ENCODE data around the gene SSC5D. TPM values are rescaled to one million over a fixed set of nuclear protein-coding genes. Genes with fewer than 3 reads are reported as not detected.

Gene SSC5D
- total RNA-seq (19.3 and 19.7 TPM in 2 replicates), polyA plus RNA-seq (2.1 and 3.0 TPM in 2 replicates), polyA minus RNA-seq (ENCODE audit: low replicate concordance) (8.9 and 28.3 TPM in 2 replicates)
- 20.2 and 42.7 TPM in 2 replicates for polyA plus RNA-seq (2012)

DNA sequence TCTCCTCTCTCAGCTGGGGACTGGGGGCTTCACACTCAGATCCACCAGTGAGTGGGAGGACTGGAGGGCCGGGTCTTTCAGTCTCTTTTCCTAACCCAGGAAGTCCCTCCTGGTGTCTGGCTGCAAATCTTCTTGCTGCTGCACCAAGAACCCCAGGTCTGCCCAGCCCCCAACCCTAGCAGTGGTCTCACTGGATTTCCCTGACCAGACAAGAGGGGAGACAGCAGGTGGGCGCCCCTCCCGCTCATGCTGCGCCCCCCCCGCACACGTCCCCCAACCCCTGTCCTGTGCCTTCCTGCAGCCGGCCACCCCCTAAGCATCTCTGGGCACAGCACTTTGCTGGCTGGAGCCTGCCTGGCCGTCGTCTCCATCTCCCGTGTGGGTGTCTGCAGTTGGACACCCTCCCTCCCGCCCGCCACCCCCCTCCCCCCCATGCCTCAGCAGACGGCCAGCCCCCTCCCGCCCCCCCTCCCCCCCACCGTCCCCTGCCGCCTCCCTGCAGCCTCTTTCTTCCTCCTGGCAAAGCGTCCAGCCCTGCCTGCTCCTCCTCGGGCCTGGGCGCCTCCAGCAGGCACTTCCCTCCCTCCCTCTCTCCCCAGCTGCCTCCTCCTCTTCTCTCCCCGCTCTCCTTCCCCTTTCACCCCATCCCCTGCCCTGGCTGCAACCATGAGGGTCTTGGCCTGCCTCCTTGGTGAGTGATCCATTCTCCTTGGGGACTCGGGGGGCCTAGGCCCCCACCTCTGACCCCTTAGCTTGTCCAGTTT, at the start of gene SSC5D:
SSC5D (plus strand) TSS at position 513 of the 764 bp plus-strand sequence; CDS start at position 667, 154 bp downstream.
- DNase-seq (ENCODE audit: low read depth in 2 of 2), result peak; percentile 65 to 71
- peak within 1 kb of the TSS; percentile 96 for H3K27ac ChIP-seq (ENCODE audit: insufficient read depth, low read length)

DNA sequence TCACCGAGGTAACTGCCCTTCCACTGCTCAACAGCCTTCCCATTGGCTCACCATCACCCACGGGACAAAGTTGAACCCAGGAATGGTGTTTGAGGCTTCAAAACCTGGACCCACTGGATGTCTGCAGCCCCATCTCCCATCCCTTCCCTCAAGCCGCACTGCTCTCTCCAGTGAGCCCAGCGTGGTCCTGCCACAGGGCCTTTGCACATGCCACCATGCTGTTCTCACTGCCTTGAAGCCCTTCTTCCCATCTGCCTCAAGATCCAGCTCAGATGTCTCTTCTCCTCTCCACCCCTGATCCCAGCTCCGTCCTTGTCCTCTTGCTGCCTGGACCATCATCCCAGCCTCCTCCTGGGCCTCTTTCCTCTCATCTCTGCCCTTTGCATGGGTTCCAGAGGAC, 49.2 kb upstream of the SSC5D start:
- no peak overlapping the region for H3K9ac ChIP-seq (ENCODE audit: insufficient read depth, low read length)
- TF ChIP-seq, protein P1, sequence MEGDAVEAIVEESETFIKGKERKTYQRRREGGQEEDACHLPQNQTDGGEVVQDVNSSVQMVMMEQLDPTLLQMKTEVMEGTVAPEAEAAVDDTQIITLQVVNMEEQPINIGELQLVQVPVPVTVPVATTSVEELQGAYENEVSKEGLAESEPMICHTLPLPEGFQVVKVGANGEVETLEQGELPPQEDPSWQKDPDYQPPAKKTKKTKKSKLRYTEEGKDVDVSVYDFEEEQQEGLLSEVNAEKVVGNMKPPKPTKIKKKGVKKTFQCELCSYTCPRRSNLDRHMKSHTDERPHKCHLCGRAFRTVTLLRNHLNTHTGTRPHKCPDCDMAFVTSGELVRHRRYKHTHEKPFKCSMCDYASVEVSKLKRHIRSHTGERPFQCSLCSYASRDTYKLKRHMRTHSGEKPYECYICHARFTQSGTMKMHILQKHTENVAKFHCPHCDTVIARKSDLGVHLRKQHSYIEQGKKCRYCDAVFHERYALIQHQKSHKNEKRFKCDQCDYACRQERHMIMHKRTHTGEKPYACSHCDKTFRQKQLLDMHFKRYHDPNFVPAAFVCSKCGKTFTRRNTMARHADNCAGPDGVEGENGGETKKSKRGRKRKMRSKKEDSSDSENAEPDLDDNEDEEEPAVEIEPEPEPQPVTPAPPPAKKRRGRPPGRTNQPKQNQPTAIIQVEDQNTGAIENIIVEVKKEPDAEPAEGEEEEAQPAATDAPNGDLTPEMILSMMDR (conservative IDR thresholded peaks at IDR 0.05 in 1 of 2, IDR thresholded peaks at IDR 0.05 in 1 of 2; ENCODE audit: low read depth in 1 of 2, low read length in 2 of 2), result no peak
- TF ChIP-seq EZH2 (IDR thresholded peaks at IDR 0.05; ENCODE audit: low read length, missing control alignments), result no peak
- H3K27me3 ChIP-seq (ENCODE audit: control insufficient read depth, insufficient read depth, low read length), result peaks cover 32% of the 10 kb centered on the region
- H3K27ac ChIP-seq (ENCODE audit: insufficient read depth, low read length), result no peak overlapping the region
- H3K4me2 ChIP-seq (ENCODE audit: extremely low read depth, insufficient read depth, low read length), result no peak overlapping the region
- no peaks in the 10 kb centered on the region for H3K36me3 ChIP-seq (ENCODE audit: control insufficient read depth, insufficient read depth, low read length)
- H3K4me3 ChIP-seq (replicated peaks in 1 of 4; ENCODE audit: control extremely low read depth in 1 of 4, insufficient read depth in 1 of 4, low read depth in 3 of 4, low read length in 4 of 4), result no peak overlapping the region
- no peaks in the 10 kb centered on the region for H4K20me1 ChIP-seq (ENCODE audit: control insufficient read depth, extremely low read depth, insufficient read depth, low read length)
- H3K4me1 ChIP-seq (ENCODE audit: control insufficient read depth, extremely low read depth, insufficient read depth, low read length), result no peaks in the 10 kb centered on the region
- no peak overlapping the region for H2AFZ ChIP-seq (ENCODE audit: low read length)
- no peaks in the 10 kb centered on the region for H3K79me2 ChIP-seq (ENCODE audit: control insufficient read depth, insufficient read depth, low read length)
- no peak for DNase-seq (ENCODE audit: low read depth in 2 of 2)
- no peaks in the 10 kb centered on the region for H3K9me3 ChIP-seq (ENCODE audit: control insufficient read depth, insufficient read depth, low read depth, low read length)

More for the DNA sequence above, at the start of gene SSC5D:
- Histone ChIP-seq H3K79me2 (ENCODE audit: control insufficient read depth, insufficient read depth, low read length) (peaks cover 9% of the 10 kb centered on the region), H3K4me3 (replicated peaks in 1 of 4; ENCODE audit: control extremely low read depth in 1 of 4, insufficient read depth in 1 of 4, low read depth in 3 of 4, low read length in 4 of 4) (peak within 1 kb of the TSS; percentile 35 to 70 (median 45)), H3K27me3 (ENCODE audit: control insufficient read depth, insufficient read depth, low read length) (no peaks in the 10 kb centered on the region), H3K4me2 (ENCODE audit: extremely low read depth, insufficient read depth, low read length) (peak within 1 kb of the TSS; percentile 100), H3K36me3 (ENCODE audit: control insufficient read depth, insufficient read depth, low read length) (peaks cover 4% of the 10 kb centered on the region), H3K9ac (ENCODE audit: insufficient read depth, low read length) (peak within 1 kb of the TSS; percentile 91), H2AFZ (ENCODE audit: low read length) (no peak within 1 kb of the TSS), H3K9me3 (ENCODE audit: control insufficient read depth, insufficient read depth, low read depth, low read length) (no peaks in the 10 kb centered on the region), H3K4me1 (ENCODE audit: control insufficient read depth, extremely low read depth, insufficient read depth, low read length) (peaks cover 47% of the 10 kb centered on the region), H4K20me1 (ENCODE audit: control insufficient read depth, extremely low read depth, insufficient read depth, low read length) (no peaks in the 10 kb centered on the region)
- no peak for TF ChIP-seq EZH2 (IDR thresholded peaks at IDR 0.05; ENCODE audit: low read length, missing control alignments)
- TF ChIP-seq, protein P1 (conservative IDR thresholded peaks at IDR 0.05 in 1 of 2, IDR thresholded peaks at IDR 0.05 in 1 of 2; ENCODE audit: low read depth in 1 of 2, low read length in 2 of 2), result no peak

DNA sequence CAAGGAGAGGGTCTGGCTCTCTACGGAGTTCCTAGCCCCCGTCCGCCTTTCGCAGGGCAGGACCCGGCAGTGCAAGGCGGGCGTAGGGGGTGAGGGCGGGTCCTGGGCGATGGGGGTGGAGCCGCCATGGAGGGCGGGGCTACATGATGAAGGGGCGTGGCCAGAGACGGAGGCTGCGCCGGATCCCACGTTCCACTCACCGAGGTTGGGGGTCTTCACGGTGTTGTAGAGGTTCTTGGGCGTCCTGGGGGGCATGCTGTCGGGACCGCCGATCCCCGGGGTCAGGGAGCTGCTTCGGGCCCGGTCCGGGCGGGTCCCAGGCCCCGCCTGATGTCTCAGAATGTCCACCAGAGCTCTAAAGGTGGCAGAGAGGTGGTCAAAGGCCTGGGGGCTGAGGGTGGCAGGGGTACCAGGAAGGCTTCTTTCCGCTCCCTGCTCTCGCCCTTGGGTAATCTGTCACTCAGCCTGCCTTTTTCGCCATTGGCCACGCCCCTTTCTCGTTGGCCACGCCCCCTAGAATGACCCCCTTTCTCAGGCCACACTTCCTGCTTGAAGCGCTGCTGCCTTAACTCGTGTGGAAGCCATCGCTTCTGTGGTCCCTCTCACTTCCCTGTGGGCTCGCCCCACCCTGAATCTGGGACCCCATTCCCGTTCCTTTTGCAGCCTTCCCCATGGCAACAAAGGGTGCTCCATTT, 47.7 kb upstream of the SSC5D start:
- H3K27me3 ChIP-seq (ENCODE audit: control insufficient read depth, insufficient read depth, low read length), result peaks cover 44% of the 10 kb centered on the region
- H3K36me3 ChIP-seq (ENCODE audit: control insufficient read depth, insufficient read depth, low read length), result no peaks in the 10 kb centered on the region
- TF ChIP-seq, protein P1 (conservative IDR thresholded peaks at IDR 0.05 in 1 of 2, IDR thresholded peaks at IDR 0.05 in 1 of 2; ENCODE audit: low read depth in 1 of 2, low read length in 2 of 2), result no peak
- peak; percentile 51 for TF ChIP-seq EZH2 (IDR thresholded peaks at IDR 0.05; ENCODE audit: low read length, missing control alignments)
- no peak overlapping the region for H3K9ac ChIP-seq (ENCODE audit: insufficient read depth, low read length)
- H4K20me1 ChIP-seq (ENCODE audit: control insufficient read depth, extremely low read depth, insufficient read depth, low read length), result no peaks in the 10 kb centered on the region
- no peaks in the 10 kb centered on the region for H3K79me2 ChIP-seq (ENCODE audit: control insufficient read depth, insufficient read depth, low read length)
- no peak overlapping the region for H2AFZ ChIP-seq (ENCODE audit: low read length)
- no peak overlapping the region for H3K4me2 ChIP-seq (ENCODE audit: extremely low read depth, insufficient read depth, low read length)
- no peaks in the 10 kb centered on the region for H3K9me3 ChIP-seq (ENCODE audit: control insufficient read depth, insufficient read depth, low read depth, low read length)
- no peak for DNase-seq (ENCODE audit: low read depth in 2 of 2)
- no peak overlapping the region for H3K27ac ChIP-seq (ENCODE audit: insufficient read depth, low read length)
- no peaks in the 10 kb centered on the region for H3K4me1 ChIP-seq (ENCODE audit: control insufficient read depth, extremely low read depth, insufficient read depth, low read length)
- no peak overlapping the region for H3K4me3 ChIP-seq (replicated peaks in 1 of 4; ENCODE audit: control extremely low read depth in 1 of 4, insufficient read depth in 1 of 4, low read depth in 3 of 4, low read length in 4 of 4)

Measured in fibroblast of lung (primary cell).